Hepatocyte (in vitro differentiated cells): Measurements from ENCODE around the gene ZNF567. TPM values are rescaled to one million over a fixed set of nuclear protein-coding genes. Genes with fewer than 3 reads are reported as not detected.
"Not testable (repeated sequence)": the region's sequence is repeated elsewhere in the genome, so short reads cannot be mapped to it uniquely, and the experiment has no call there.

ENCODE experiments used
- DNase-seq: peaks from one replicate; pipeline ENCODE4 v3.0.0-alpha.2; 2016; ENCODE audit warnings: low spot score
- H2AFZ ChIP-seq: fragments of 200-600 bp; sonication (generic); 2 replicates; pipeline ENCODE4 v1.6.0; 2016; ENCODE audit warnings: antibody characterized with exemption, mild to moderate bottlenecking
- H3K27ac ChIP-seq: fragments of 200-600 bp; sonication (generic); 2 replicates; pipeline ENCODE4 v1.5.1; 2016; ENCODE audit warnings: mild to moderate bottlenecking
- H3K27me3 ChIP-seq: fragments of 200-600 bp; sonication (generic); 2 replicates; pipeline ENCODE4 v1.6.1; 2016
- H3K36me3 ChIP-seq: fragments of 200-600 bp; sonication (generic); replicated peaks from 2 replicates; pipeline ENCODE4 v1.5.1; 2016; ENCODE audit warnings: low read depth; ENCODE audit not compliant: insufficient read depth
- H3K4me1 ChIP-seq: fragments of 200-600 bp; sonication (generic); 2 replicates; pipeline ENCODE4 v1.5.1; 2016; ENCODE audit warnings: mild to moderate bottlenecking, moderate library complexity; ENCODE audit not compliant: insufficient read depth
- H3K4me2 ChIP-seq: fragments of 200-600 bp; sonication (generic); 2 replicates; pipeline ENCODE4 v1.6.0; 2016
- H3K4me3 ChIP-seq: fragments of 200-600 bp; sonication (generic); 2 replicates; pipeline ENCODE4 v1.5.1; 2016; ENCODE audit warnings: mild to moderate bottlenecking
- H3K79me2 ChIP-seq: fragments of 200-600 bp; sonication (generic); 2 replicates; pipeline ENCODE4 v1.6.0; 2017; ENCODE audit warnings: mild to moderate bottlenecking
- H3K9me2 ChIP-seq: fragments of 200-600 bp; sonication (generic); replicated peaks from 2 replicates; pipeline ENCODE4 v1.6.0; 2017; ENCODE audit warnings: mild to moderate bottlenecking; ENCODE audit not compliant: insufficient read depth
- H3K9me3 ChIP-seq: fragments of 200-600 bp; sonication (generic); 2 replicates; pipeline ENCODE4 v1.5.1; 2016; ENCODE audit warnings: low read depth, mild to moderate bottlenecking
- H4K20me1 ChIP-seq: fragments of 200-600 bp; sonication (generic); 2 replicates; pipeline ENCODE4 v1.6.0; 2016; ENCODE audit warnings: mild to moderate bottlenecking; ENCODE audit not compliant: insufficient read depth, poor library complexity, severe bottlenecking
- CTCF ChIP-seq: fragments of 200-600 bp; sonication (generic); IDR thresholded peaks from 2 replicates; pipeline ENCODE4 v1.5.1; 2016; ENCODE audit warnings: antibody characterized with exemption, mild to moderate bottlenecking; ENCODE audit not compliant: poor library complexity
- EZH2 ChIP-seq: fragments of 200-600 bp; sonication (generic); IDR thresholded peaks from 2 replicates; pipeline ENCODE4 v1.6.1; 2016; ENCODE audit warnings: antibody characterized with exemption, mild to moderate bottlenecking, borderline replicate concordance
- EZH2phosphoT487 ChIP-seq: fragments of 200-600 bp; sonication (generic); IDR thresholded peaks from one replicate; pipeline ENCODE4 v1.6.1; 2018; ENCODE audit warnings: antibody characterized with exemption, mild to moderate bottlenecking, low read depth, moderate library complexity; ENCODE audit not compliant: unreplicated experiment, severe bottlenecking
- WGBS: methylation state at CpG from one replicate; pipeline ENCODE4 v1.1.6; 2016; ENCODE audit warnings: low lambda C conversion rate; ENCODE audit errors: missing lambda C conversion rate; 5-methylcytosine and 5-hydroxymethylcytosine counted together
- polyA plus RNA-seq: library from polyadenylated mRNA; unstranded; fragments of >200 nt; fragmentation: Nextera tagmentation; extraction: Ambion mirVana; gene quantifications from 2 replicates; pipeline ENCODE4 v1.2.1, GENCODE V29; 2016
- total RNA-seq: library from RNA; depleted of rRNA; stranded (reverse); fragments of >200 nt; gene quantifications from 2 replicates; pipeline ENCODE4 v1.2.3, GENCODE V29; 2014

ZNF567 gene
- total and polyA plus RNA-seq, 2 experiments from 2014 or later, result 4.4 to 8.1 TPM

GRCh38 chr19:36747750-36748149, 60.3 kb downstream of the ZNF567 start:
- Histone ChIP-seq H3K4me2 (no peak overlapping the region), H2AFZ (no peak overlapping the region), H3K9me3 (peaks cover 90% of the 10 kb centered on the region), H3K9me2 (no peaks in the 10 kb centered on the region), H3K4me1 (no peaks in the 10 kb centered on the region), H3K27me3 (no peaks in the 10 kb centered on the region), H3K27ac (no peak overlapping the region), H3K36me3 (peaks cover 35% of the 10 kb centered on the region), H3K79me2 (no peaks in the 10 kb centered on the region), H3K4me3 (no peak overlapping the region), H4K20me1 (no peaks in the 10 kb centered on the region)
- TF ChIP-seq EZH2 (no peak), CTCF (no peak), EZH2phosphoT487 (no peak)
- no peak for DNase-seq
- 96% methylated on average over 10 of the region's 10 CpGs for WGBS

- Histone ChIP-seq H3K4me3 (no peak overlapping the region), H3K27ac (no peak overlapping the region), H3K4me2 (no peak overlapping the region), H3K36me3 (peaks cover 35% of the 10 kb centered on the region), H3K79me2 (no peaks in the 10 kb centered on the region), H4K20me1 (no peaks in the 10 kb centered on the region), H3K9me3 (peaks cover 90% of the 10 kb centered on the region), H3K9me2 (no peaks in the 10 kb centered on the region), H3K27me3 (no peaks in the 10 kb centered on the region), H3K4me1 (no peaks in the 10 kb centered on the region), H2AFZ (no peak overlapping the region)
- no peak for TF ChIP-seq EZH2
- no peak for TF ChIP-seq EZH2phosphoT487
- TF ChIP-seq CTCF, result no peak
- WGBS, result 98% methylated on average over 10 of the region's 10 CpGs
- DNase-seq, result no peak
Observed at GRCh38 chr19:36748431-36749275, 61.2 kb downstream of the ZNF567 start.

- not testable (repeated sequence) for H3K4me2 ChIP-seq, H4K20me1 ChIP-seq, H3K4me3 ChIP-seq, H2AFZ ChIP-seq, H3K27me3 ChIP-seq, H3K4me1 ChIP-seq, H3K27ac ChIP-seq, DNase-seq, H3K79me2 ChIP-seq, H3K9me2 ChIP-seq
- Histone ChIP-seq H3K9me3 (peaks cover 85% of the 10 kb centered on the region), H3K36me3 (peaks cover 35% of the 10 kb centered on the region)
- 98% methylated on average over 8 of the region's 8 CpGs for WGBS
Observed at GRCh38 chr19:36749613-36750012, 62.2 kb downstream of the ZNF567 start.

GRCh38 chr19:36750066-36750691, 62.8 kb downstream of the ZNF567 start:
- peaks cover 84% of the 10 kb centered on the region for H3K9me3 ChIP-seq
- H3K4me1 ChIP-seq, result no peaks in the 10 kb centered on the region
- no peak overlapping the region for H2AFZ ChIP-seq
- WGBS, result 97% methylated on average over 4 of the region's 4 CpGs
- DNase-seq, result no peak
- no peak overlapping the region for H3K4me2 ChIP-seq
- peaks cover 35% of the 10 kb centered on the region for H3K36me3 ChIP-seq
- no peak for TF ChIP-seq CTCF
- TF ChIP-seq EZH2phosphoT487, result no peak
- TF ChIP-seq EZH2, result no peak
- no peak overlapping the region for H3K27ac ChIP-seq
- no peaks in the 10 kb centered on the region for H3K9me2 ChIP-seq
- H3K27me3 ChIP-seq, result no peaks in the 10 kb centered on the region
- H3K4me3 ChIP-seq, result no peak overlapping the region
- H3K79me2 ChIP-seq, result no peaks in the 10 kb centered on the region
- H4K20me1 ChIP-seq, result no peaks in the 10 kb centered on the region
